Testis (tissue), 3 donors: ENCODE measurements around the gene ZBTB20. TPM values are rescaled to one million over a fixed set of nuclear protein-coding genes. Genes with fewer than 3 reads are reported as not detected.

ENCODE experiments used
- DNase-seq: peaks from one replicate; pipeline ENCODE4 v3.0.0-alpha.2; 2019
- H3K27ac ChIP-seq, 2 donors: fragments of 200-600 bp; sonication (generic); one replicate each; pipeline ENCODE4 v1.5.1; 2019
- H3K27me3 ChIP-seq: fragments of 200-600 bp; sonication (generic); one replicate; pipeline ENCODE4 v1.5.1; 2019
- H3K36me3 ChIP-seq: fragments of 200-600 bp; sonication (generic); one replicate; pipeline ENCODE4 v1.5.1; 2017; ENCODE audit warnings: low read depth; ENCODE audit errors: missing control alignments
- H3K4me1 ChIP-seq: fragments of 200-600 bp; sonication (generic); one replicate; pipeline ENCODE4 v1.5.1; 2019
- H3K4me3 ChIP-seq, 2 donors: fragments of 200-600 bp; sonication (generic); one replicate each; pipeline ENCODE4 v1.5.1; 2017 to 2019
- H3K9me3 ChIP-seq: fragments of 200-600 bp; sonication (generic); one replicate; pipeline ENCODE4 v1.5.1; 2017
- POLR2A ChIP-seq: fragments of 450-650 bp; IDR thresholded peaks from one replicate; pipeline ENCODE4 v1.6.1; 2017; ENCODE audit warnings: antibody characterized with exemption, mild to moderate bottlenecking, moderate library complexity
- WGBS, 2 donors: methylation state at CpG; one replicate each; pipeline ENCODE4 v1.1.5; 2018; 5-methylcytosine and 5-hydroxymethylcytosine counted together
- intact Hi-C: fragments of 100-400 bp; cut with DNase I; formaldehyde crosslinking; loops from one replicate; pipeline ENCODE4 v1.15.1; 2023; ENCODE audit warnings: low total_unique reads
- polyA plus RNA-seq: library from polyadenylated mRNA; stranded (reverse); fragments of 350-450 nt; fragmentation: Illumina TruSeq; extraction: RNeasy Lipid Tissue Mini Kit (QIAGEN cat#74804); gene quantifications from one replicate; pipeline ENCODE4 v1.2.3, GENCODE V29; 2014; ENCODE audit warnings: low read depth, low replicate concordance; ENCODE audit not compliant: insufficient read depth
- total RNA-seq, 2 donors: library from RNA; depleted of rRNA; stranded (reverse); fragments of >200 nt; gene quantifications; one replicate each; pipeline ENCODE4 v1.2.3, GENCODE V29; 2016
- TF ChIP-seq, protein P1 (sequence below), 3 experiments: fragments of 450-650 bp in 2 of 3; fragments of 200-600 bp in 1 of 3; sonication (generic) in 1 of 3; IDR thresholded peaks; one replicate each; pipeline ENCODE4 v1.5.1; 2016 to 2019; ENCODE audit warnings: antibody characterized with exemption in 3 of 3, mild to moderate bottlenecking in 2 of 3, moderate library complexity in 1 of 3

Gene ZBTB20
- total and polyA plus RNA-seq, 3 donors from 2014 or later, result 36.8 to 179 (median 126) TPM

DNA sequence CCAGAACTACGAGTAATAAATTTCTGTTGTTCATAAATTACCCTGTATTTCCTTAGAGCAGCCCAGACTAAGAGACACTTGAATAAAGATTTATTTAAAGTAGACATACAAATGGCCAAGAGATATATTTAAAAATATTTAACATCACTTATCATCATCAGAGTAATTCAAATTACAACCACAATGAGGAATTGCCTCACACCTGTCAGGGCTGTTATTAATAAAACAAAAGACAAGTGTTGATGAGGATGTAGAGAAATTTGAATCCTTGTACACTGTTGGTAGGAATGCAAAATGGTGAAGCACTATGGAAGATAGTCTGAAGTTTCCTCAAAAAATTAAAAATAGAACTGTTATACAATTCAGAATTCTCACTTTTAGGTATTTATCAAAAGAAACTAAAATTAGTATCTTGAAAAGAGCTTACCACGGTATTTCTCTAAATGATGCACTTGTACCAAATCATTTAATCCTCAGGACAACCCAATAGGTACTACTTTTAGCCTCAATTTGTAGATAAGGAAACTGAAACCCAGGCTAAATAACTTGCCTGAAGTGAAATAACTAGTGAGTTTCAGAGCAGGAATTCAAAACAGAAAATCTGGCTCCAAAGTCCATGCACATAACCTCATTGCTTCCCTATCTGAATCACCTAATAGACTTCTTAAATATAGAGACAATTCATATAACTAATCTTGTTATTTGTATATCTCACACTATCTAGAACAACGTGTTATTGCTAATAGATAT, 69.4 kb downstream of the ZBTB20 start:
- no peaks in the 10 kb centered on the region for H3K27me3 ChIP-seq
- no peaks in the 10 kb centered on the region for H3K36me3 ChIP-seq
- no peak overlapping the region for H3K4me3 ChIP-seq
- intact Hi-C loops, result no loop called here
- 59 to 68% methylated on average over 3 of the region's 3 CpGs for WGBS, 2 donors
- H3K9me3 ChIP-seq, result no peaks in the 10 kb centered on the region
- no peak for DNase-seq
- H3K27ac ChIP-seq, result no peak overlapping the region
- H3K4me1 ChIP-seq, result no peaks in the 10 kb centered on the region
- TF ChIP-seq, protein P1, sequence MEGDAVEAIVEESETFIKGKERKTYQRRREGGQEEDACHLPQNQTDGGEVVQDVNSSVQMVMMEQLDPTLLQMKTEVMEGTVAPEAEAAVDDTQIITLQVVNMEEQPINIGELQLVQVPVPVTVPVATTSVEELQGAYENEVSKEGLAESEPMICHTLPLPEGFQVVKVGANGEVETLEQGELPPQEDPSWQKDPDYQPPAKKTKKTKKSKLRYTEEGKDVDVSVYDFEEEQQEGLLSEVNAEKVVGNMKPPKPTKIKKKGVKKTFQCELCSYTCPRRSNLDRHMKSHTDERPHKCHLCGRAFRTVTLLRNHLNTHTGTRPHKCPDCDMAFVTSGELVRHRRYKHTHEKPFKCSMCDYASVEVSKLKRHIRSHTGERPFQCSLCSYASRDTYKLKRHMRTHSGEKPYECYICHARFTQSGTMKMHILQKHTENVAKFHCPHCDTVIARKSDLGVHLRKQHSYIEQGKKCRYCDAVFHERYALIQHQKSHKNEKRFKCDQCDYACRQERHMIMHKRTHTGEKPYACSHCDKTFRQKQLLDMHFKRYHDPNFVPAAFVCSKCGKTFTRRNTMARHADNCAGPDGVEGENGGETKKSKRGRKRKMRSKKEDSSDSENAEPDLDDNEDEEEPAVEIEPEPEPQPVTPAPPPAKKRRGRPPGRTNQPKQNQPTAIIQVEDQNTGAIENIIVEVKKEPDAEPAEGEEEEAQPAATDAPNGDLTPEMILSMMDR (IDR thresholded peaks at IDR 0.05), result no peak
- no peak for TF ChIP-seq POLR2A

GRCh38 chr3:115074502-115074901, 72.6 kb downstream of the ZBTB20 start:
- Histone ChIP-seq H3K4me1 (no peaks in the 10 kb centered on the region), H3K27me3 (no peaks in the 10 kb centered on the region), H3K9me3 (no peaks in the 10 kb centered on the region), H3K36me3 (no peaks in the 10 kb centered on the region), H3K27ac (no peak overlapping the region), H3K4me3 (no peak overlapping the region)
- DNase-seq, result no peak
- TF ChIP-seq POLR2A, result no peak
- TF ChIP-seq, protein P1 (IDR thresholded peaks at IDR 0.05), result no peak
- intact Hi-C loops, result no loop called here

GRCh38 chr3:115072265-115073021, 74.6 kb downstream of the ZBTB20 start:
- WGBS, 2 donors, result 76 to 82% methylated on average over 6 of the region's 6 CpGs
- Histone ChIP-seq H3K36me3 (no peaks in the 10 kb centered on the region), H3K9me3 (no peaks in the 10 kb centered on the region), H3K4me1 (no peaks in the 10 kb centered on the region), H3K4me3 (no peak overlapping the region), H3K27ac (no peak overlapping the region), H3K27me3 (no peaks in the 10 kb centered on the region)
- TF ChIP-seq, protein P1 (IDR thresholded peaks at IDR 0.05), result no peak
- TF ChIP-seq POLR2A, result no peak
- DNase-seq, result no peak
- intact Hi-C loops, result no loop called here

GRCh38 chr3:115071601-115072000, 75.5 kb downstream of the ZBTB20 start:
- Histone ChIP-seq H3K27ac (no peak overlapping the region), H3K4me1 (no peaks in the 10 kb centered on the region), H3K27me3 (no peaks in the 10 kb centered on the region), H3K36me3 (no peaks in the 10 kb centered on the region), H3K4me3 (no peak overlapping the region), H3K9me3 (no peaks in the 10 kb centered on the region)
- TF ChIP-seq, protein P1 (IDR thresholded peaks at IDR 0.05), result no peak
- no peak for TF ChIP-seq POLR2A
- WGBS, 2 donors, result 63 to 66% methylated on average over 5 of the region's 5 CpGs
- intact Hi-C loops, result no loop called here
- DNase-seq, result no peak
